ENCODE data around the gene SPEN.

DNA sequence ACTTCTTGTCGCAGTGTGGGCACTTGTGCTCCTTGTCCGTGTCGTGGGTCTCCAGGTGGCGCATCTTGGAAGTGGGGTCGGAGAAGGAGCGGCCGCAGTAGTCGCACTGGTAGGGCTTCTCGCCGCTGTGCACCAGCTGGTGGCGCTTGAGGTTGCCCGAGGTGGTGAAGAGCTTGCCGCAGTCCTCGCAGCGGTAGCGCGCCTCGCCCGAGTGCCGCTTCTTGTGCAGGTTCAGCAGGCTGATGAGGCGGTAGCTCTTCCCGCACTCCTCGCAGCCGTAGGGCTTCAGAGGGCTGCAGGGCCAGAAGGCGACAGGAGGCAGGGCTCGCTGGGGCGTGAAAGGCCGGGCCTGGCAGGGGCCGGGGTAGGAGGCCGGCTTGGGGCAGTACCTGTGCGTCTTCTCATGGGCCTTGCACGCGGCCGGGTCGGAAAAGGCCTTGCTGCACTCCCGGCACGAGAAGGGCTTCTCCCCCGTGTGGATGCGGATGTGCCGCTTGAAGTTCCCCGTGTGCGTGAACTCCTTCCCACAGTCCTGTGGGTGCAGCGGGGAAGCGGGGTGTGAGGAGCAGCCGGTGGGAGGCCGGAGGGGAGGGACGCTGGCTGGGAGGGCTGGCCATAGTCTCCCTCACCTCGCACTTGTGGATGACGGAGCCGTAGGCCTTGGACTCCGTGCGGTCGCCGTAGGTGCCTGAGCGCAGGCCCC, 97.0 kb downstream of the SPEN start:
- TF ChIP-seq CEBPB (IDR thresholded peaks at IDR 0.05) (no peak), TAF1 (IDR thresholded peaks at IDR 0.05; ENCODE audit: low read depth) (no peak), REST (IDR thresholded peaks at IDR 0.05; ENCODE audit: low read depth) (no peak), EP300 (IDR thresholded peaks at IDR 0.05; ENCODE audit: borderline replicate concordance) (no peak), TEAD4 (IDR thresholded peaks at IDR 0.05) (no peak), FOXM1 (IDR thresholded peaks at IDR 0.05; ENCODE audit: borderline replicate concordance, low read depth) (no peak)

All from Ishikawa (cell line).